ENCODE measurements around the gene C7.
A peak's percentile ranks its signal among the peaks of the same experiment; 100 is the strongest.
"Not testable (repeated sequence)": the region's sequence is repeated elsewhere in the genome, so short reads cannot be mapped to it uniquely, and the experiment has no call there.

The C7 gene

DNA sequence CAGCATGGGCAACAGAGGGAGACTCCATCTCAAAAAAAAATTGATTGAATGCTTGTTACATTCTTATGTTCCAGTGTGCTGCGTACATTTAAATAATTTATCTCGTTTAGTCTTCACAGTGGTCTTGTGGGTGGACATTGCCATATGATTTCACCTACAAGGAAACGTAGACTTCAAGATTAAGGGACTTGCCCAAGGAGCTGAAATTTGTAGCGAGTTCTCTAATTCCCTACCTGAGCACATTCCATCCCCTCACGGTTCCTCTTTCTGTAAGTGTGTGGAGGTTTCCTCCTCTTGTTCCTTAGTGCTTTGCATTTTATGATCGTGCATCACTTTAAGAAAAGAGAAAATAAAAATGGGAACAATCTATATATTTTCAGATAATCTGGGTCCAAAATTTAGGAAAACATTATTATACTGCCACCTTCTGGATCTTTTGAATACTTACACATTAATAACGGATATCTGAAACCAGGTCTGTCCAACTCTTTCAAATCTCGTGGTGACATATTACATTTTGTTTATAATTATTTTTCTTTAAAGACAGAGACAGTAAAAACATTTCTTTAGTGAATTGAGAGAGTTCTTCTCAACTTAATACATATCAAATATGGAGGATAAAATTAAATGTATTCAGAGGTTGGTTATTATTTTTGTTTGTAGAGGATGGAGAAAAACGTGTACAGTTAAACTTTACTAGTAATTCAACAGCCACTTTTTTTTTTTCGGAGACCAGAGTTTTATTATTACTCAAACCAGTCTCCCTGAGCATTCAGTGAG, 29.9 kb upstream of the C7 start:
- TF ChIP-seq, protein P1, sequence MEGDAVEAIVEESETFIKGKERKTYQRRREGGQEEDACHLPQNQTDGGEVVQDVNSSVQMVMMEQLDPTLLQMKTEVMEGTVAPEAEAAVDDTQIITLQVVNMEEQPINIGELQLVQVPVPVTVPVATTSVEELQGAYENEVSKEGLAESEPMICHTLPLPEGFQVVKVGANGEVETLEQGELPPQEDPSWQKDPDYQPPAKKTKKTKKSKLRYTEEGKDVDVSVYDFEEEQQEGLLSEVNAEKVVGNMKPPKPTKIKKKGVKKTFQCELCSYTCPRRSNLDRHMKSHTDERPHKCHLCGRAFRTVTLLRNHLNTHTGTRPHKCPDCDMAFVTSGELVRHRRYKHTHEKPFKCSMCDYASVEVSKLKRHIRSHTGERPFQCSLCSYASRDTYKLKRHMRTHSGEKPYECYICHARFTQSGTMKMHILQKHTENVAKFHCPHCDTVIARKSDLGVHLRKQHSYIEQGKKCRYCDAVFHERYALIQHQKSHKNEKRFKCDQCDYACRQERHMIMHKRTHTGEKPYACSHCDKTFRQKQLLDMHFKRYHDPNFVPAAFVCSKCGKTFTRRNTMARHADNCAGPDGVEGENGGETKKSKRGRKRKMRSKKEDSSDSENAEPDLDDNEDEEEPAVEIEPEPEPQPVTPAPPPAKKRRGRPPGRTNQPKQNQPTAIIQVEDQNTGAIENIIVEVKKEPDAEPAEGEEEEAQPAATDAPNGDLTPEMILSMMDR (IDR thresholded peaks at IDR 0.05; ENCODE audit: poor library complexity, severe bottlenecking): peak; percentile 89
- ATAC-seq (ENCODE audit: low read depth) (peak; percentile 46; the same call in 1 of the 3 replicates), DNase-seq (ENCODE audit: low spot score) (no peak)
- Histone ChIP-seq H3K36me3 (ENCODE audit: low read depth) (no peaks in the 10 kb centered on the region), H3K9me3 (ENCODE audit: severe bottlenecking) (peaks cover 12% of the 10 kb centered on the region), H3K27me3 (ENCODE audit: insufficient read depth, poor library complexity, severe bottlenecking) (no peaks in the 10 kb centered on the region), H3K4me1 (ENCODE audit: insufficient read depth, poor library complexity, severe bottlenecking) (no peaks in the 10 kb centered on the region), H3K4me3 (ENCODE audit: severe bottlenecking) (no peak overlapping the region), H3K27ac (ENCODE audit: poor library complexity, severe bottlenecking) (no peak overlapping the region)

DNA sequence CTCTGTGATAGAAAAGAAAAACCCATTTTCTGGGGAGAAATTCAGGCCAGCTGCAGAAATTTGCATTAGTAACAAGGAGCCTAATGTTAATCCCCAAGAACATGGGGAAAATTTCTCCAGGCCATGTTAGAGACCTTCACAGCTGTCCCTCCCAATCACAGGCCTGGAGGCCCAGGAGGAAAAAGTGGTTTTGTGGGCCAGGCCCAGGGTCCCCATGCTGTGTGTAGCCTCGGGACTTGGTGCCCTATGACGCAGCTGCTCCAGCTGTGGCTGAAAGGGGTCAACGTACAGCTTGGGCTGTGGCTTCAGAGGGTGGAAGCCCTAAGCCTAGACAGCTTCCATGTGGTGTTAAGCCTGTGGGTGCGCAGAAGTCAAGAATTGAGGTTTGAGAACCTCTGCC, 27.0 kb upstream of the C7 start:
- H3K9me3 ChIP-seq (ENCODE audit: severe bottlenecking): peaks cover 8% of the 10 kb centered on the region
- H3K4me1 ChIP-seq (ENCODE audit: insufficient read depth, poor library complexity, severe bottlenecking): no peaks in the 10 kb centered on the region
- H3K4me3 ChIP-seq (ENCODE audit: severe bottlenecking): no peak overlapping the region
- H3K27me3 ChIP-seq (ENCODE audit: insufficient read depth, poor library complexity, severe bottlenecking): no peaks in the 10 kb centered on the region
- H3K36me3 ChIP-seq (ENCODE audit: low read depth): no peaks in the 10 kb centered on the region
- no peak overlapping the region for H3K27ac ChIP-seq (ENCODE audit: poor library complexity, severe bottlenecking)
- DNase-seq (ENCODE audit: low spot score) (no peak), ATAC-seq (ENCODE audit: low read depth) (no peak)
- TF ChIP-seq, protein P1 (IDR thresholded peaks at IDR 0.05; ENCODE audit: poor library complexity, severe bottlenecking): no peak

DNA sequence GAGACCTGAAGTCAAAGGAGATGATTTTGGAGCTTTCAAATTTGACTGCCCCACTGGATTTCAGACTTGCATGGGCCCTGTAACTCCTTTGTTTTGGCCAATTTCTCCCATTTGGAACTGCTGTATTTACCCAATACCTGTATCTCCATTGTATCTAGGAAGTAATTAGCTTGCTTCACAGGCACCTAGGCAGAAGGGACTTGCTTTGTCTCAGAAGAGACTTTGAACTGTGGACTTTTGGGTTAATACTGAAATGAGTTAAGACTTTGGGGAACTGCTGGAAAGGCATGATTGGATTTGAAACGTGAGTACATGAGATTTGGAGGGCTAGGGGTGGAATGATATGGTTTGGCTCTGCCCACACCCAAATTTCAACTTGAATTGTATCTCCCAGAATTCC, 26.2 kb upstream of the C7 start:
- not testable (repeated sequence) for H3K9me3 ChIP-seq (ENCODE audit: severe bottlenecking); ATAC-seq (ENCODE audit: low read depth); DNase-seq (ENCODE audit: low spot score); H3K27ac ChIP-seq (ENCODE audit: poor library complexity, severe bottlenecking); H3K36me3 ChIP-seq (ENCODE audit: low read depth); H3K4me3 ChIP-seq (ENCODE audit: severe bottlenecking); H3K27me3 ChIP-seq (ENCODE audit: insufficient read depth, poor library complexity, severe bottlenecking); H3K4me1 ChIP-seq (ENCODE audit: insufficient read depth, poor library complexity, severe bottlenecking)

DNA sequence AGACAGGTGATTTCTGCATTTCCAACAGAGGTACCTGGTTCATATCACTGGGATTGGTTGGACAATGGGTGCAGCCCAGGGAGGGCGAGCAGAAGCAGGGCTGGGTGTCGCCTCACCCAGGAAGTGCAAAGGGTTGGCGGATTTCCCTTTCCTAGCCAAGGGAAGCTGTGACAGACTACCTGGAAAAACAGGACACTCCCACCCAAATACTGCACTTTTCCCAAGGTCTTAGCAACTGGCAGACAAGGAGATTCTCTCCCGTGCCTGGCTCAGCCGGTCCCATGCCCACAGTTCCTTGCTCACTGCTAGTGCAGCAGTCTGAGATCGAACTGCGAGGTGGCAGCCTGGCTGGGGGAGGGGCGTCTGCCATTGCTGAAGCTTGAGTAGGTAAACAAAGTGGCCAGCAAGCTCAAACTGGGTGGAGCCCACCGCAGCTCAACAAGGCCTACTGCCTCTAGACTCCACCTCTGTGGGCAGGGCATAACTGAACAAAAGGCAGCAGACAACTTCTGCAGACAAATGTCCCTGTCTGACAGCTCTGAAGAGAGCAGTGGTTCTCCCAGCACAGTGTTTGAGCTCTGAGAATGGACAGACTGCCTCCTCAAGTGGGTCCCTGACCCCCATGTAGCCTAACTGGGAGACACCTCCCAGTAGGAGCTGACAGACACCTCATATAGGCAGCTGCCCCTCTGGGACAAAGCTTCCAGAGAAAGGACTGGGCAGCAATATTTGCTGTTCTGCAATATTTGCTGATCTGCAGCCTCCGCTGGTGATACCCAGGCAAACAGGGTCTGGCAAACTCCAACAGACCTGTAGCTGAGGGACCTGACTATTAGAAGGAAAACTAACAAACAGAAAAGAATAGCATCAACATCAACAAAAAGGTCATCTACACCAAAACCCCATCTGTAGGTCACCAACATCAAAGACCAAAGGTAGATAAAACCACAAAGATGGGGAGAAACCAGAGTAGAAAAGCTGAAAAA, 13.6 kb upstream of the C7 start:
- H3K4me3 ChIP-seq (ENCODE audit: severe bottlenecking); H3K9me3 ChIP-seq (ENCODE audit: severe bottlenecking); H3K36me3 ChIP-seq (ENCODE audit: low read depth); H3K27me3 ChIP-seq (ENCODE audit: insufficient read depth, poor library complexity, severe bottlenecking); H3K27ac ChIP-seq (ENCODE audit: poor library complexity, severe bottlenecking); H3K4me1 ChIP-seq (ENCODE audit: insufficient read depth, poor library complexity, severe bottlenecking); DNase-seq (ENCODE audit: low spot score); ATAC-seq (ENCODE audit: low read depth): not testable (repeated sequence)

DNA sequence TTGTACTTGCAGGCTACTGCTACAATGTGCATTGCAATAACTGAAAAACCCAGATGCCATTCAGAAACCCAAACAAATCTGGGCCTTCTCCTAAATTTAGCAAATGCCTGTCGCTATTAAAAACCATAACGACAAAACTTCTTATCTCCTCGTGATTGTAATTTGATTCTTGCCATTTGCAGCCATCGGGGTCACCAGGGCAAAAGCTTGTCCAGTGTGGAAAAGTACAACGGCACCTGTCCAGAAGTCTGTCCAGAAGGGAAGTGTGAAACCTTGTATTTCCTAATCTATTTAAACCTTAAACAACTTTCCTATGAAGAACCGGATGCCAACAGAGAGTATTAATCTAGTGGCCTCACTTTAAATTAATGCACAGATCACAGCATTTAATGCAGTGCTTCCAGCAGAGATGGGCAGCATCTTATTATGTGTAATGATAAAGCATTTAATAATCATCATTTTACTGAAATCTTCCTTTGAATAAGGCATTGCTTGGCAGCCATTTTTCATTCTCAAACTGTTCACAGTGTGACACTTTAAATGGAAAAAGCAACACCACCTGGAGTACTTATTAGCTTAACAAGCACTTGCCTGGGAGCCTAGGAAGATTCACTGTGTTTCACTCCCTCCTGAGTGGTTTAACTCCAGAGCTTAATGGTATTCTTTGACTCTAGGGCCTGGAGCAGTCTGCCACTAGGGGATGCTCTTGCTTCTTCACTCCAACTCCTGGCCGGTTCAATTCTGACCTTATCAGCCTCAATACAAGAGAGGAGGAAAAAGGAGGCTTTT, 4.9 kb upstream of the C7 start:
- Histone ChIP-seq H3K4me1 (ENCODE audit: insufficient read depth, poor library complexity, severe bottlenecking) (no peaks in the 10 kb centered on the region), H3K4me3 (ENCODE audit: severe bottlenecking) (no peak overlapping the region), H3K36me3 (ENCODE audit: low read depth) (no peaks in the 10 kb centered on the region), H3K27ac (ENCODE audit: poor library complexity, severe bottlenecking) (no peak overlapping the region), H3K9me3 (ENCODE audit: severe bottlenecking) (no peaks in the 10 kb centered on the region), H3K27me3 (ENCODE audit: insufficient read depth, poor library complexity, severe bottlenecking) (no peaks in the 10 kb centered on the region)
- TF ChIP-seq, protein P1 (IDR thresholded peaks at IDR 0.05; ENCODE audit: poor library complexity, severe bottlenecking): peak; percentile 99
- DNase-seq (ENCODE audit: low spot score) (no peak), ATAC-seq (ENCODE audit: low read depth) (peak; percentile 94)

Measured in RWPE2 (cell line).